Hepatic stellate cell (primary cell): ENCODE results near the gene LAMTOR4.
A peak's percentile ranks its signal among the peaks of the same experiment; 100 is the strongest.

Source experiments
- DNase-seq: peaks from one replicate; pipeline ENCODE4 v3.0.0; 2011; ENCODE audit warnings: low spot score

LAMTOR4 gene

GRCh38 chr7:100153708-100154535 is 5.2 kb downstream of the LAMTOR4 start:
- DNase-seq, result no peak

GRCh38 chr7:100154651-100155491 is 6.2 kb downstream of the LAMTOR4 start:
- no peak for DNase-seq

- no peak for DNase-seq
These were observed 7.0 kb downstream of the LAMTOR4 start for GRCh38 chr7:100155553-100156317.

- DNase-seq, result no peak
These were observed 7.8 kb downstream of the LAMTOR4 start for GRCh38 chr7:100156331-100157068.

GRCh38 chr7:100157069-100157333 is 8.3 kb downstream of the LAMTOR4 start:
- no peak for DNase-seq

GRCh38 chr7:100157334-100158228 is 8.9 kb downstream of the LAMTOR4 start:
- peak; percentile 78 for DNase-seq

- peak; percentile 99 for DNase-seq
These were observed 9.7 kb downstream of the LAMTOR4 start, which contains the start of gene TRAPPC14 for GRCh38 chr7:100158229-100159098. Gene TRAPPC14 (minus strand): TSS chr7:100158723. CDS start chr7:100158499, 224 bp downstream.

GRCh38 chr7:100159099-100159623 is 10.4 kb downstream of the LAMTOR4 start:
- no peak for DNase-seq

- no peak for DNase-seq
These were observed 11.3 kb downstream of the LAMTOR4 start for GRCh38 chr7:100160067-100160466.

GRCh38 chr7:100163006-100163531 is 14.4 kb downstream of the LAMTOR4 start:
- no peak for DNase-seq

- no peak for DNase-seq
These were observed 15.2 kb downstream of the LAMTOR4 start for GRCh38 chr7:100163871-100164270.

GRCh38 chr7:100166317-100166940 is 17.7 kb downstream of the LAMTOR4 start:
- DNase-seq, result no peak

GRCh38 chr7:100166970-100167911 is 18.5 kb downstream of the LAMTOR4 start:
- DNase-seq, result no peak

- DNase-seq, result peak; percentile 42
These were observed 19.2 kb downstream of the LAMTOR4 start for GRCh38 chr7:100167912-100168323.

- DNase-seq, result no peak
These were observed 20.6 kb downstream of the LAMTOR4 start for GRCh38 chr7:100169147-100169850.

GRCh38 chr7:100170101-100170897 is 21.6 kb downstream of the LAMTOR4 start:
- DNase-seq, result no peak
